ENCODE data around the gene GTF3C2. TPM values are rescaled to one million over a fixed set of nuclear protein-coding genes. Genes with fewer than 3 reads are reported as not detected.
A peak's percentile ranks its signal among the peaks of the same experiment; 100 is the strongest.
"Not testable (repeated sequence)": the region's sequence is repeated elsewhere in the genome, so short reads cannot be mapped to it uniquely, and the experiment has no call there.

The GTF3C2 gene
- total RNA-seq, 1 donor from 2014 or later, result 23.9 TPM

DNA sequence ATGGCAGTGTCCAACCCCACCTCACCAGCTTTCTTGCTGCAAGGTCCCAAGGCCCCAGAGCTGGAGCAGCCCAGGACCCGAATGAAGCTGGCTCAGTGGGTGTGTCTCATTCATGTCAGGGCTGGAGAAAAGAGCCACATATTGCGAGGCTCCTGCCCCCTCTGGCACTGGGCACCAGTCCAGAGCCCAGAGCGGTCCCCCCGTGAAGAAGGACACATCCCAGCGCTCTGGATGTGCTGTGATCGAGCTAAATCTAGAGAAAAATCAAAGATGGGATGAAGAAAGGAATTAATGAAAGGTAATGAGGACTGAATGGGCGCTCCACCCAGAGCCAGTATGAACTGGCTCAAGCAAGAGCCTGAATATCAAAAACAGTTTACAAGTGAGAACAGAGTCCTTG, 20.4 kb downstream of the GTF3C2 start:
- intact Hi-C loops (cut with DNase I), result no loop called here

DNA sequence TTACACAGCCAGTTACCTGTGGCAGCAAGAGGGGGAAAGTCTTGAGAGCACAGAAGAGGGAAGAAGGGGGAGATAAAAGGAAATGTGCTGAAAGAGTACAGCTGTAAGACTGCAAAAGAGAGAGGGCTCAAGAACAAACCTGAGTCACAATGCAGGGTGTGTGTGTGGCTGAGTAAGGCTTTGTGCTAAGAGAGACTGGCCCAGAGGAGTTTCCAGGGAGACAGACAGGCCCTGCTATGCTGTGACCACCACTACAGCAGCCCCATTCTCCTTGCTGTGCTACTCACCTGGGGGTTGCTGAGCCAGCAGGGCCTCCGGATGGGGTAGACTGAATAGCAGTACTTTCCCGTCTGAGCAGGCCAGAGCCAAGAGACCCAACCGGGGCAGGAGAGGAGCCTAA, 21.3 kb downstream of the GTF3C2 start:
- DNase-seq (ENCODE audit: low spot score), result no peak
- intact Hi-C loops (cut with DNase I), result no loop called here

More for the DNA sequence above, 20.4 kb downstream of the GTF3C2 start:
- no peak for DNase-seq (ENCODE audit: low spot score)

DNA sequence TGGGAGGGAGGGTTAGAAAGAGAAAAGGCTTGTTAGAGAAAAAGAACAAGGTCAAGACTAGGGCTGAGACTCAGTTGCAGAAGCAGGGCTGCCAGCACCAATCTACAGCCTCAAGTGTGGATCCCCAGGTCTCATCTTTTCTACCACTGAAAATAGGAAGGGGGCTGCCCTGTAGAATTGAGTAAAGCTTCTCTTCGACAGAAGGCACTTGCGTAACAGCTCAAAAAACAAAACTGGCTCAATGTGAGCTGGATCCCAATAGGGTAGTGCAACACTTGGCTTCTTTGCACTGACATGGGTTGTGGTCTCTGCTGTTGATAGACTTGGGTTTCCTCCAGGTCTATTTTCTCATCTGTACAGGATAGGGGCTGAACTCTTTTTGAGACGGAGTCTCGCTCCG, 31.8 kb downstream of the GTF3C2 start:
- intact Hi-C loops (cut with DNase I), result no loop called here
- DNase-seq (ENCODE audit: low spot score), result no peak

DNA sequence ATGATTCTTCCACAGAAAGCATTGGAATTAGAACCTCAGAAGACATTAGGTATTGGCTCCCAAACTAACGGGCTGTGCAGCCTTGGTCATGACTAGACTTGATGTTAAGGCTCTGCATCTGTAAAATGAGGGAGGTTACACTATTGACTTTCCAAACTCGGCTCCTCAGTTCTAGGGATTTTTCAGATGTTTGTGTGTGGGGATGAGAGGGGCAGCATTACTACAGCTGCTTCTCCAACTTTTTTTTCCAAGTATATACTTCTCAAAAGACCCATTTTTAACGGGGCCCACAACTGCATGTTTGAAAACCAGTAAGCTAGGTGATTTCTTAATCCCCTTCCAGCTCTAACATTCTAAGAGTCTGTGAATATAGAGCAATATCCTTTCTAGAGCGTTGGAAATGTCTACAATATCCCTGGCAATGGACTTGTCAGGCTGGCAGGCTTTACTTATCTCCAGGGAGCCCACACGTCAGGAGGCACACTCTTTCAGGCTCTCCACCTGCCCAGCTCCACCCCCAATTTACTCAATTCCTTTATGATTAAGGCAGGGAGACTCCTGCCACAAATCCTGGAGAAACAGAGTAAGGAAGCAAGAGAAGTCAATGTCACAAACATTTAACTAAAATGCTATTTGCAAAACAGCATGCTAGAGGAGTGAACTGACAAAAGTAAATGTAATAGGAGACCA, 32.8 kb downstream of the GTF3C2 start:
- intact Hi-C loops (cut with DNase I), result loop anchor here (1.0 to 2.0 kb wide), 2 partner anchors 33 to 47 kb away; partner anchors contain the start of genes EIF2B4, GTF3C2 and SNX17
- no peak for DNase-seq (ENCODE audit: low spot score)

DNA sequence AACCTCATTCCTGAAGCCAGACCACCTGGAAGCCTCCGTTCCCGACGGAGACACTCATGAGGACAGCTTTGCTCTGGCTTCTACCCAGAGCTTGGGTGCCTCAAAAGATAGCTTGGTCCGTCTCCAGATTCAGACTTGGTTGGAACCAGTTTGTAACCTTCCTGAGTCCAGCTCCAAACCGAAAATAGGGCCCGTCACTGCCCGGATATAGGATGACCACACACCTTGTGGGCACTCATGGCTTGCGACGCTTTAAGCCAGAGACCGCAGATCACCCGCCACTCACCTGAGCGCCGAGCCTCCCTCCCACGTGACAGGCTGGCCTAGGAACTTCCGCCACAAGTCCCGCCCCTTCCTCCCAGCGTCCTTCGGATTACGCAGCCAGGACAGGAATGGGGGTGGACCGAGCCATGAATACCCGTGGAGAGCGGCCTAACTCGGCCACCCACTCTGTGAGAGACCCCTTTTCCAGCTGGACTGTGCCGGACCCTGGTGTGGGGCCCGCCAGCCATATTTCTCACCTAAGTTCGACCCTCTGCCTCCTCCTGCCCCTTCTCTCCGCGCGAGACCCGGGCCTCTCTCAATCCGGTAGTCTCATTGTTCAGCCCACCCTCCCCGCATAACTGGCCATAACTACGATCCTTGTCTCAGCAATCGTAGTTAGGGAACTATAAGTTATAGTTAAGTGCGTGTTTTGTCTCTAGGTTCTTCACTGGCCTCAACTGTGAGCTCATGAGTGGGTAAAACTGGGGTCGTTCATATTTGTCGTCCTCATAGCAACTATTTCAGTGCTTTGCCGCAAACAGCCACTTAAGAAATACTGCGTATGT, 33.6 kb downstream of the GTF3C2 start, which contains the start of gene MPV17:
Gene MPV17 (minus strand): TSS at position 332 of the 830 bp plus-strand sequence. CDS start 580 bp downstream, outside the sequence.
- peak; percentile 97 for DNase-seq (ENCODE audit: low spot score)
- intact Hi-C loops (cut with DNase I), result loop anchor here (1.0 to 2.0 kb wide), 2 partner anchors 34 to 47 kb away; partner anchors contain the start of genes EIF2B4, GTF3C2 and SNX17

DNA sequence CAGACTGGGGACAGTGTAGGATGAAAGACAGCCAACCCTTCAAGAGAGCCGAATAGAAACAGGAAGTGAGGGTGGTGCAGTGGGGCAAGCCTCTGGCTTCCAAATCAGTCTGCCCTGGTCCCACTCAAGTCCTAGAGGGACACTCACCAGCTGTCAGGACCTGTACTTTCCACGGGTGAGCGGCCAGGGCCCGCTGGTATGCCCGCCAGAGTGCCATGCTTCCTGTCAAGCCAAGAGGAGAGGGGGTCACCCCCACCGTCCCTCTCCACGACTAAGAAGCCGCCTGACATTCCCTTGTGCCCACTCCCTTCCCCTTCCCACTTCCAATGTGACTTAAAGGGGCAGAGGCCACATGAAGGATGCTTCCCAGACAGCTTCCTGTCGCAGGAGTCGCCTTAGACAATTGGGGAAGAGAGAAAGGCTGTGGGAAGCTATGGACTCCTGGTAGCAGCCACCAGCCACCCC, 34.2 kb downstream of the GTF3C2 start:
- no peak for DNase-seq (ENCODE audit: low spot score)
- intact Hi-C loops (cut with DNase I), result loop anchor here (2.0 kb wide), 1 partner anchor 34 kb away; the partner anchor contains the start of gene GTF3C2

DNA sequence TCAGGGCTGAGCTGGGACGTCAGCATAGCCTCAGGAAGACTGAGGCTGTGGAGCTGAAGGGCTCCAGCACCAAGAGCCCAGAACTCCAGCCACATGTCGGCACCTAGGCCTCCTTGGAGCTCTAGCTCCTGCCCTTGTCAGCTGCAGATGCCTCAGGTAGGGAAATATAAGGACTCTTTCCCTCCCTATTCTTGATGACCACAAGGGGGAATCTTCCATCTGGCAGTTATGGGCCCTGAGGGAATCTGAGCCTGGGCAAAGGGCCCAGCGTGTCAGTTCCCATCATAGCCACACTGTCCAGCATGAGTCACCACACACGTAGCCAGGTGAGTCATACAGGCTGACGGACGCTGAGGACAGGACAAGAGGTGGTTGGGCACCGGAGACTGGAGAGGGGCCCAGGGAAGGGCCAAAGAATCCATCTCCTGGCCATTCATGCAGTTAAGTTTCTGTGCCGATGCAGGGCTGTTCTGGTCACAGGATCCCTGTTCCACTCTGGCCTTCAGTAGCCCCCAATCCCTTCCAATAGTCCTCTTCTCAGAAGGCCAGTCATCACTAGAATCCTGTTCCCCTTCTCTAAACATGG, 35.5 kb downstream of the GTF3C2 start:
- peak; percentile 84 for DNase-seq (ENCODE audit: low spot score)
- intact Hi-C loops (cut with DNase I), result no loop called here

DNA sequence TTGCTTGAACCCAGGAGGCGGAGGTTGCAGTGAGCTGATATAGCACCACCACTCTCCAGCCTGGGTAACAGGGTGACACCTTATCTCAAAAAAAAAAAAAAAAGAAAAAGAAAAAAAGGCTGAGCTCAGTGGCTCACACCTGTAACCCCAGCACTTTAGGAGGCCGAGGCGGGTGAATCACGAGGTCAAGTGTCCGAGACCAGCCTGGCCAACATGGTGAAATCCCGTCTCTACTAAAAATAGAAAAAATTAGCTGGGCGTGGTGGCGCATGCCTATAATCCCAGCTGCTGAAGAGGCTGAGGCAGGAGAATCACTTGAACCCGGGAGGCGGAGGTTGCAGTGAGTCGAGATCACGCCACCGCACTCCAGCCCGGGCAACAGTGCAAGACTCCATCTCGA, 36.7 kb downstream of the GTF3C2 start:
- DNase-seq (ENCODE audit: low spot score); intact Hi-C loops (cut with DNase I): not testable (repeated sequence)

DNA sequence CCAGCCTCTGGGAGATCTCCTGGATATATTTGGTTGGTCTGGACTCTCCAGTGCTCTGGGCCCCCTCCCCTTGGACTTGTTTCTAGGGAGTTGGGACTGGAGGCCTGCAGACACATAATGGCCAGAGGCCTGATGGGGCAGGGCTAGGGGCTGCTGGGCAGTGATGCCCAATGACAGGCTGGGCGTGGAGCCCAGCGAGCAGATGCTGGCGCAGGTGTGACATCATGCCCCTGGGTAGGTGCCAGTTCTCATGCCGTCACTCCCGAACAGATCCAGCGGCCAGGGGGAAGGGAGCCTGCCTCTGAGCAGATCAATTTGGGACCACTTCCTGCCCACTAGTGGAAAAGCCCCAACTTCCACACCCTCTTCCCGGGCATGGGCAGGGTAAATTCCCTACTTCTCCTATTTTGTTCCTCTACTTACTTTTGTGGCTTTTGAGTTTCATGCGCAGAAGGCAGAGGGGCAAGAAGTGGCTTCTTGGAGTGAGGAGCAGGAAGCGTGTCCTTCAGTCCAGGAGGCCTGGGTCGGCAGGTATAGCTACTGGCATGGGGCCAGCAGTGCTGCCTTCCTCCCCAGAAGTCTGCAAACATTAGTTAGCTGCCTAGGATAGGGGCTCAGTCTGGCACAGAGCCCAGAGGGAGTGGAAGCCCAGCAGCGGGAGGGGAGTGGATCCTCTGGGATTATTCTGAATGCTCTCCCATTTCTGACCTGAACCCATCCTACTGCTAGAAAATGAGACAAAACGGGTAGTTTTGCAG, 39.7 kb downstream of the GTF3C2 start:
- DNase-seq (ENCODE audit: low spot score), result no peak
- intact Hi-C loops (cut with DNase I), result no loop called here

DNA sequence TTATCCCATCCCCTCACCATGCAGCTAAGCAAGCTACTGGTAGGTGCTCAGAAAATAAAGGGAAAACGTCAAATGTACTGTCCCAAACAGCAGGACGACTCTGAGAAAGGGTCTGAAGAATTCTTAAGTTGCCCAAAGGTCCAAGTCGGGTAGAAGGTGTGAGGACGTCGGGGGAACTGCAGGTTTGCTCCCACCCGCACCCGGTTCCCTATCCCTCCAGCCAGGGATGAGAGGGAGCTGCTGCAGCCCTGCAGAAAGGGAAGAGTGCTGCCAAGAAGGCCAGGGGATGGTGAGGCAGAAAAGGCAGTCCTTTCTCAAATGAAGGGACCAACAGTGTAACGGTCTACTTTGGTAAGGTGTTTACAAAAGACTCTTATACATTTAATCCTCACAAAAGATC, 41.4 kb downstream of the GTF3C2 start:
- DNase-seq (ENCODE audit: low spot score), result no peak
- intact Hi-C loops (cut with DNase I), result no loop called here

DNA sequence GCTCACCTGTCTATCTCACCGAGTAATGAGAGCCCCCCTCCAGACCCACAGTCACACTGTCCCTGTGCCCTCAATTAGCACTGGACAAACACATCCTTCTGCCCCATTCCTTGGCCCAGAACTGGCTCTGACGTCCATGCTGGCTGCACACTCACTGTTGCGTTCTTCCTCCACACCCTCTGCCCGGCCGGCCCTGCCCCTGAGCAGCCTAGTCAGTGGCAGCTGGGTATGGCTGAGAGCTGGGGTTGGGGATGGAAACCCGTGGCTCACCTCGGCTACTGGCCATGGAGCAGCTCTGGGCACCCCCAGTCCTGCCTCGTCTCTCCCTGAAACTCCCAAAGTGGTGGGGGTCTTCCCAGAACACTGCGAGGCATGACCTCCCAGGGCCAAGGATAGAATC, 41.9 kb downstream of the GTF3C2 start:
- no peak for DNase-seq (ENCODE audit: low spot score)
- intact Hi-C loops (cut with DNase I), result no loop called here

DNA sequence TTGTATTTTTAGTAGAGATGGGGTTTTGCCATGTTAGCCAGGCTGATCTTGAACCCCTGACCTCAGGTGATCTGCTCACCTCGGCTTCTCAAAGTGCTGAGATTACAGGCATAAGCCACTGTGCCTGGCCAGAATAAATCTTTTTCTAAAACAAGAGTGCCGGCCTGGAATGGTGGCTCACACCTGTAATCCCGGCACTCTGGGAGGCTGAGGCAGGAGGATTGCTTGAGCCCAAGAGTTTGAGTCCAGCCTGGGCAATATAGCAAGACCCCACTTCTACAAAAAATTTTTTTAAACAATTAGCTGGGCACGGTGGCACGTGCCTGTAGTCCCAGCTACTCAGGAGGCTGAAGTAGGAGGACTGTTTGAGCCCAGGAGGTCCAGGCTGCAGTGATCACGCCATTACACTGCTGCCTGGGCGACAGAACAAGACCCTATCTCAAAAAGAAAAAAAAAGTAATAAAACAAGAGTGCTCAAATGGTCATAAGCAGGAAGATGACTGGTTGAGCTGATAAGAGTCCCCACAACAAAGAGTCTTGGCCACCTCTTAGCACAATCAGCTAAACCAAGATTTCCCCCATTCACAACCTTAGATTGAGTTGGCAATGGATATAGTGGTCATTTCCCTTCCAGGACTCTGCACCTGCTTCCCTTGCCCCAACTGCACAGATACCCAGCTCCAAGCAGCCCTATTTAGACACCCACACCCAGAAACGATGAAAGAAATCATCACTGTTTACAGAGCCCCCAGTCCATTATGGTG, 42.5 kb downstream of the GTF3C2 start:
- intact Hi-C loops (cut with DNase I), result no loop called here
- no peak for DNase-seq (ENCODE audit: low spot score)

DNA sequence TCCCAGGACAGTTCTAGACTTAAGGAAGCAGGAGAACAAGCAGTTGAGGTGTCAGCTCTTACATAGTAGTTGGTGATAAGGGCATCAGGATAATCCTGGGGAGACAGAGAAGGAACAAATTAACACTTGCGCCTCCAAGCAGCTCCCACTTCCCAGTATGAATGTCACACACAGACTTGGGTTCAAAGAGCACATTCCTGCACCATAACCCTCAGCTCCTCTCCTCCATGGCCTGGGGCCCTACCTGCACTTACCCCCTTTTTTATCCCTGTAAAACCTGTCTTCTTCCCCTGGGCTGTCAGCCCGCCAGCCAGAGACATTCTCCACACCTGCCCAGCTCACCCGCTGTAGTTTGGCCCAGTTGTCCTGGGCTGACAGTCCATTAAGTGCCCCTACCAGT, 44.4 kb downstream of the GTF3C2 start:
- intact Hi-C loops (cut with DNase I), result no loop called here
- peak; percentile 47 for DNase-seq (ENCODE audit: low spot score)

DNA sequence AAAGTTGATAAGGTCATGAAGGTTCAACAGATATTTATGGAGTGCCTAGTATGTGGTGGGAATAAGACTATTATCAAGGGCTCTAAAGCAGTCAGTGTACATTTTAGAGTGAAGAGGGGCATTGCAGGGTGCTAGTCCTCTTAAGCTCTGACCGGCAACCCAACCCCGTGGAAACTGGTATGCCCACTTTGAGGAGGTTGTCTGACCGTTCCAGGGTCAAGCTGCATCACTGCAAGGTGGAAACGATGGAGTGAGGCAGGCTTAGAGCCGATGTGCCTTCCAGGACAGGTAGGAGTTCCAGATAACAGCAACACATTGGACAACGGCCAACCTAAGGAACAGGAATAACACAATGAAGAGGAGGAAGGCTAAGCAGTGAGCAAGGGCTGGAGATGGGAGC, 46.9 kb downstream of the GTF3C2 start:
- intact Hi-C loops (cut with DNase I), result no loop called here

DNA sequence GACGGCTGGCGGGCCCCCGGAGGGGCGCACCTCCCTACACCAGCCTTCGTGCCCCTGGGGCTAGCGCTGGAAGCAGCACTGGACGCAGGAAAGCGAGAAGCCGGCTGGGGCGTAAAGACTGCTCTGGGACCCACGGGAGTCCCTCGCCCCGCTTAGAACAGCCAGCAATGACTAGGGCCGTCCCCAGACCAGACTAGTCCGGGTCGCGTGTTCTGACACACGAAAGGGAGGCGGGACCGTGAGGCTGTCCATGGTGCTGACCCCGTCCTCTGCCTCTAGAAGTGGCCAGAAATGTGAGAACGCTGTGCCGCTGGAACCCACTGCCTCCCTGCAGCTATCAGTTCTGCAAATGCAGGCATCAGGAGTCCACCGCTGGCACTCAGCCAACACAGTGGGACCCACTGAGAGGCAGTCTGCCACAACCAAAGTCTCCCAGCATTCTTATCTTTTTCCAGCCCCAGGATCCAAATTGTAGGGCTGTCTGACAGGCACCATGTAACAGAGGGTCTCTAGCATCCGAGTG, 48.1 kb downstream of the GTF3C2 start, which contains the start of gene UCN:
Gene UCN (minus strand): TSS at position 87 of the 523 bp plus-strand sequence. CDS start 550 bp downstream, outside the sequence.
- intact Hi-C loops (cut with DNase I), result no loop called here
- DNase-seq (ENCODE audit: low spot score), result no peak

More for the DNA sequence above, 46.9 kb downstream of the GTF3C2 start:
- no peak for DNase-seq (ENCODE audit: low spot score)

DNA sequence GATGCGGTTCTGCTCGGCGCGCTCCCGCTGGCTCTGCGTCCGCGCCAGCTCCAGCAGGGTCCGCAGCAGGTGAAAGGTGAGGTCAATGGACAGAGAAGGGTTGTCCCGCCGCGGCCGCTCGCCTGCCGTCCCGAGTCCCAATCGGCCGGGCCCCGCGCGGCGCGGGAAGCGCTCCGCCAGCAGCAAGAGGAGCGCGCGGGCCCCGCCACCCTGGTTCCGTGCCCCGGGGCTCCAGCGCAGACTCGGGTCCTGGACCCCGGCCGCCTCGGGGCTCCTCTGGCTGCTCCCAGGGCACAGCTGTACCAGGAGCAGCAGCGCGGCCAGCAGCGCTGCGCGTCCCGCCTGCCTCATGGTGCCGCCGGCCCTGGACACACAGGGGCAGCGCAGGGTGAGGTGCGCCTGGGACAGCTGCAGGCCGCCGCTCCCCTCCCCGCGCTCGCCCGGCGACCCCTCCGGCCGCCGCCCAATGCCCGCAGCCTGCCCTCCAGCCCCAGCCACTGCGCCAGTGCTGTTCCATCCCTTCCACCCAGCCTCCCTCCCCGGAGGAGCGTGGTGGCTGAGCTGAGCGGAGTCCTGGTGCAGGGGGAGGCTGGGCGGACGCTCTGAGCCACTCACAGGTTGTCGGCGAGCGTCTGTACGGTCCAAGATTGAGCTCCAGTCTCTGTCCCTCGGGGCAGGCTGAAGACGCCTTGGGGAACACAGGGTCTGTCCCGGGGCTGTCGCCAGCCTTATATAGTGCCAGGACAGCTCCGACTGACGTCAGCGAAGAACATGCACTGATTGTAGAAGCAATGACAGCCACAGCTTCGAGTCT, 48.8 kb downstream of the GTF3C2 start:
- no peak for DNase-seq (ENCODE audit: low spot score)

DNA sequence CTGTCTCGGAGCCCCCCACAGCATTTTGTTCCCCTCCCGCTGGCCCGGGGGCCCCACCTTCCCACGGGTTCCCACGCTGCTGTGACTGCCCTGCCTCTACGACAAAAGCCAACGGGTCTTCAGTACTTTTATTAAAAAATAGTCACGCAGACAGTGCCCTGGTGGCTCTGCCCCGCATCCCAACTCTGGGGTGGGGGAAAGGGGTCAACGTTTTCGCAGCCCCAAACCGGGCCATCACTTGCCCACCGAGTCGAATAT, 49.3 kb downstream of the GTF3C2 start:
- no peak for DNase-seq (ENCODE audit: low spot score)
- intact Hi-C loops (cut with DNase I), result no loop called here

More for the DNA sequence above, 48.8 kb downstream of the GTF3C2 start:
- intact Hi-C loops (cut with DNase I), result no loop called here
